Stimulated activated CD4-positive, alpha-beta T cell treated with anti-CD3 and anti-CD28 coated beads, Interleukin-12 subunit alpha, Interleukin-12 subunit beta, amount 100 ng/mL, for 4 hours (primary cell): Measurements from ENCODE around the gene ST3GAL3.

Source experiments
- DNase-seq: peaks from one replicate; pipeline ENCODE4 v3.0.0-alpha.2; 2020

Gene ST3GAL3

GRCh38 chr1:43789604-43790550 lies 82.5 kb downstream of the ST3GAL3 start:
- no peak for DNase-seq

GRCh38 chr1:43791243-43791642 lies 83.9 kb downstream of the ST3GAL3 start:
- no peak for DNase-seq

- no peak for DNase-seq
Observed at GRCh38 chr1:43796111-43796581, 88.8 kb downstream of the ST3GAL3 start.

GRCh38 chr1:43797891-43798290 lies 90.6 kb downstream of the ST3GAL3 start:
- no peak for DNase-seq

GRCh38 chr1:43799656-43800635 lies 92.6 kb downstream of the ST3GAL3 start:
- DNase-seq, result no peak

- no peak for DNase-seq
Observed at GRCh38 chr1:43800771-43801170, 93.4 kb downstream of the ST3GAL3 start.

- DNase-seq, result no peak
Observed at GRCh38 chr1:43801203-43801602, 93.9 kb downstream of the ST3GAL3 start.

GRCh38 chr1:43802356-43802980 lies 95.1 kb downstream of the ST3GAL3 start:
- DNase-seq, result no peak

GRCh38 chr1:43803105-43803504 lies 95.8 kb downstream of the ST3GAL3 start:
- DNase-seq, result no peak

GRCh38 chr1:43803646-43804045 lies 96.3 kb downstream of the ST3GAL3 start:
- DNase-seq, result no peak

GRCh38 chr1:43804569-43804968 lies 97.2 kb downstream of the ST3GAL3 start:
- DNase-seq, result no peak

- no peak for DNase-seq
Observed at GRCh38 chr1:43805340-43805739, 98.0 kb downstream of the ST3GAL3 start.

- no peak for DNase-seq
Observed at GRCh38 chr1:43806183-43806582, 98.8 kb downstream of the ST3GAL3 start.

- DNase-seq, result no peak
Observed at GRCh38 chr1:43809097-43809673, 101.8 kb downstream of the ST3GAL3 start.

GRCh38 chr1:43812579-43812978 lies 105.2 kb downstream of the ST3GAL3 start:
- no peak for DNase-seq

- DNase-seq, result no peak
Observed at GRCh38 chr1:43814401-43814800, 107.1 kb downstream of the ST3GAL3 start.

GRCh38 chr1:43817304-43817939 lies 110.1 kb downstream of the ST3GAL3 start:
- DNase-seq, result no peak

GRCh38 chr1:43818691-43819090 lies 111.4 kb downstream of the ST3GAL3 start:
- DNase-seq, result no peak

- DNase-seq, result no peak
Observed at GRCh38 chr1:43819357-43819756, 112.0 kb downstream of the ST3GAL3 start.

GRCh38 chr1:43821471-43821870 lies 114.1 kb downstream of the ST3GAL3 start:
- no peak for DNase-seq

GRCh38 chr1:43822040-43822690 lies 114.8 kb downstream of the ST3GAL3 start:
- DNase-seq, result no peak
